Measurements from ENCODE around the gene SORCS3.

The SORCS3 gene

GRCh38 chr10:104683567-104683966 is 42.5 kb downstream of the SORCS3 start:
- H3K27ac ChIP-seq = no peak overlapping the region
- DNase-seq (ENCODE audit: low spot score) = no peak
- no peak for TF ChIP-seq CTCF (conservative IDR thresholded peaks at IDR 0.05; ENCODE audit: low read depth)
- POLR2A ChIA-PET (ENCODE audit: low non-redundant PET) = no interaction called here
- CTCF ChIA-PET = no interaction called here

GRCh38 chr10:104686829-104687228 is 45.7 kb downstream of the SORCS3 start:
- no peak overlapping the region for H3K27ac ChIP-seq
- TF ChIP-seq CTCF (conservative IDR thresholded peaks at IDR 0.05; ENCODE audit: low read depth) = no peak
- ChIA-PET CTCF (no interaction called here), POLR2A (ENCODE audit: low non-redundant PET) (no interaction called here)
- DNase-seq (ENCODE audit: low spot score) = no peak

- no peak for TF ChIP-seq CTCF (conservative IDR thresholded peaks at IDR 0.05; ENCODE audit: low read depth)
- ChIA-PET POLR2A (ENCODE audit: low non-redundant PET) (no interaction called here), CTCF (no interaction called here)
- no peak for DNase-seq (ENCODE audit: low spot score)
- no peak overlapping the region for H3K27ac ChIP-seq
These were observed 47.4 kb downstream of the SORCS3 start for GRCh38 chr10:104688251-104689042.

GRCh38 chr10:104689105-104689504 is 48.0 kb downstream of the SORCS3 start:
- H3K27ac ChIP-seq = no peak overlapping the region
- ChIA-PET CTCF (no interaction called here), POLR2A (ENCODE audit: low non-redundant PET) (no interaction called here)
- no peak for TF ChIP-seq CTCF (conservative IDR thresholded peaks at IDR 0.05; ENCODE audit: low read depth)
- no peak for DNase-seq (ENCODE audit: low spot score)

- POLR2A ChIA-PET (ENCODE audit: low non-redundant PET) = no interaction called here
- CTCF ChIA-PET = no interaction called here
- no peak overlapping the region for H3K27ac ChIP-seq
- no peak for TF ChIP-seq CTCF (conservative IDR thresholded peaks at IDR 0.05; ENCODE audit: low read depth)
- no peak for DNase-seq (ENCODE audit: low spot score)
These were observed 48.5 kb downstream of the SORCS3 start for GRCh38 chr10:104689547-104689946.

- CTCF ChIA-PET = no interaction called here
- POLR2A ChIA-PET (ENCODE audit: low non-redundant PET) = no interaction called here
- no peak overlapping the region for H3K27ac ChIP-seq
- DNase-seq (ENCODE audit: low spot score) = no peak
- TF ChIP-seq CTCF (conservative IDR thresholded peaks at IDR 0.05; ENCODE audit: low read depth) = no peak
These were observed 49.0 kb downstream of the SORCS3 start for GRCh38 chr10:104690101-104690500.

Measured in RWPE1 (cell line).